GM23338 (cell line): ENCODE results near the gene SLC9A9. TPM values are rescaled to one million over a fixed set of nuclear protein-coding genes. Genes with fewer than 3 reads are reported as not detected.

Source experiments
- ATAC-seq: fragments of 200-7000 bp; cut with Tn5 transposase; 3 replicates; pipeline ENCODE4 v1.9.1; 2020
- DNase-seq: peaks from one replicate; pipeline ENCODE4 v3.0.0-alpha.2; 2015; ENCODE audit warnings: low spot score
- H2AFZ ChIP-seq: fragments of 200-600 bp; sonication (generic); 2 replicates; pipeline ENCODE4 v1.8.0; 2016; ENCODE audit warnings: antibody characterized with exemption, mild to moderate bottlenecking, moderate library complexity
- H3F3A ChIP-seq: fragments of 200-600 bp; sonication (generic); replicated peaks from 2 replicates; pipeline ENCODE4 v1.8.0; 2017; ENCODE audit warnings: antibody characterized with exemption, mixed run types, low read depth
- H3K27ac ChIP-seq: fragments of 200-600 bp; sonication (generic); 2 replicates; pipeline ENCODE4 v1.6.1; 2016; ENCODE audit warnings: low read depth
- H3K27me3 ChIP-seq: fragments of 200-600 bp; sonication (generic); 2 replicates; pipeline ENCODE4 v1.8.0; 2016; ENCODE audit warnings: mild to moderate bottlenecking, mixed run types, moderate library complexity; ENCODE audit not compliant: insufficient read depth
- H3K36me3 ChIP-seq: fragments of 200-600 bp; sonication (generic); 2 replicates; pipeline ENCODE4 v1.8.0; 2016; ENCODE audit warnings: mild to moderate bottlenecking; ENCODE audit not compliant: insufficient read depth
- H3K4me1 ChIP-seq: fragments of 200-600 bp; sonication (generic); 2 replicates; pipeline ENCODE4 v1.8.0; 2016; ENCODE audit warnings: mild to moderate bottlenecking, moderate library complexity; ENCODE audit not compliant: insufficient read depth
- H3K4me2 ChIP-seq: fragments of 200-600 bp; sonication (generic); 2 replicates; pipeline ENCODE4 v1.7.1; 2017; ENCODE audit warnings: mixed run types
- H3K4me3 ChIP-seq: fragments of 200-600 bp; sonication (generic); 2 replicates; pipeline ENCODE4 v1.6.1; 2016; ENCODE audit warnings: mixed run types
- H3K79me2 ChIP-seq: fragments of 200-600 bp; sonication (generic); replicated peaks from 2 replicates; pipeline ENCODE4 v1.8.0; 2017; ENCODE audit warnings: mild to moderate bottlenecking; ENCODE audit not compliant: insufficient read depth
- H3K9me2 ChIP-seq: fragments of 200-600 bp; sonication (generic); 2 replicates; pipeline ENCODE4 v1.8.0; 2017; ENCODE audit not compliant: insufficient read depth
- H4K20me1 ChIP-seq: fragments of 200-600 bp; sonication (generic); replicated peaks from 2 replicates; pipeline ENCODE4 v1.8.0; 2017; ENCODE audit warnings: mild to moderate bottlenecking; ENCODE audit not compliant: insufficient read depth
- H3K27ac Mint-ChIP-seq: 2 replicates; pipeline ENCODE4 v1.8.0; 2020; ENCODE audit warnings: inconsistent platforms, mild to moderate bottlenecking, moderate library complexity, mixed read lengths
- H3K27me3 Mint-ChIP-seq: 3 replicates; pipeline ENCODE4 v1.8.0; 2022; ENCODE audit warnings: low read depth, mild to moderate bottlenecking, moderate library complexity, mixed read lengths, inconsistent platforms; ENCODE audit not compliant: insufficient read depth, poor library complexity
- H3K36me3 Mint-ChIP-seq: 3 replicates; pipeline ENCODE4 v1.8.0; 2021; ENCODE audit warnings: low read depth, mild to moderate bottlenecking, inconsistent platforms, moderate library complexity, mixed read lengths
- H3K4me1 Mint-ChIP-seq: 3 replicates; pipeline ENCODE4 v1.8.0; 2020; ENCODE audit warnings: mild to moderate bottlenecking, inconsistent platforms, mixed read lengths
- H3K4me3 Mint-ChIP-seq: 3 replicates; pipeline ENCODE4 v1.8.0; 2021; ENCODE audit warnings: moderate library complexity, mild to moderate bottlenecking, inconsistent platforms, mixed read lengths
- H3K9me3 Mint-ChIP-seq: 3 replicates; pipeline ENCODE4 v1.8.0; 2020; ENCODE audit warnings: moderate library complexity, mild to moderate bottlenecking, inconsistent platforms, mixed read lengths
- CREB1 ChIP-seq: fragments of 250-450 bp; sonication (Bioruptor Pico); IDR thresholded peaks from 2 replicates; pipeline ENCODE4 v1.5.0; 2020; ENCODE audit warnings: low read depth, mild to moderate bottlenecking, moderate library complexity
- JUNB ChIP-seq: IDR thresholded peaks from one replicate; pipeline ENCODE4 v1.6.1; 2016; ENCODE audit warnings: antibody characterized with exemption; ENCODE audit not compliant: unreplicated experiment
- NANOG ChIP-seq: IDR thresholded peaks from 2 replicates; pipeline ENCODE4 v1.6.1; 2016; ENCODE audit warnings: antibody characterized with exemption, borderline replicate concordance
- POLR2AphosphoS5 ChIP-seq: IDR thresholded peaks from 2 replicates; pipeline ENCODE4 v1.6.1; 2016; ENCODE audit warnings: antibody characterized with exemption, low read depth
- ZNF114 ChIP-seq: fragments of 250-450 bp; sonication (Bioruptor Pico); IDR thresholded peaks from 2 replicates; pipeline ENCODE4 v1.5.0; 2020; ENCODE audit warnings: mild to moderate bottlenecking, moderate library complexity
- ZNF331 ChIP-seq: fragments of 250-450 bp; sonication (Bioruptor Pico); IDR thresholded peaks from 2 replicates; pipeline ENCODE4 v1.5.0; 2020; ENCODE audit warnings: low read depth, mild to moderate bottlenecking, moderate library complexity
- polyA plus RNA-seq: library from polyadenylated mRNA; unstranded; fragments of >200 nt; fragmentation: Nextera tagmentation; extraction: Ambion mirVana; gene quantifications from 2 replicates; pipeline ENCODE4 v1.2.1, GENCODE V29; 2016
- total RNA-seq: library from RNA; depleted of rRNA; stranded (reverse); fragments of >200 nt; shearing (Covaris generic); gene quantifications from 2 replicates; pipeline ENCODE4 v1.2.3, GENCODE V29; 2014
- TF ChIP-seq, protein P1 (sequence below): fragments of 250-450 bp; sonication (Bioruptor Pico); IDR thresholded peaks from 2 replicates; pipeline ENCODE4 v1.5.0; 2020; ENCODE audit warnings: mild to moderate bottlenecking, moderate library complexity
- TF ChIP-seq, protein P2 (sequence below): IDR thresholded peaks from 2 replicates; pipeline ENCODE4 v1.6.1; 2016; ENCODE audit warnings: antibody characterized with exemption
- TF ChIP-seq, protein P3 (sequence below): IDR thresholded peaks from one replicate; pipeline ENCODE4 v1.6.1; 2018; ENCODE audit warnings: antibody characterized with exemption; ENCODE audit not compliant: unreplicated experiment

SLC9A9 gene
- total and polyA plus RNA-seq, 2 experiments from 2014 or later: 1.3 to 1.6 TPM

DNA sequence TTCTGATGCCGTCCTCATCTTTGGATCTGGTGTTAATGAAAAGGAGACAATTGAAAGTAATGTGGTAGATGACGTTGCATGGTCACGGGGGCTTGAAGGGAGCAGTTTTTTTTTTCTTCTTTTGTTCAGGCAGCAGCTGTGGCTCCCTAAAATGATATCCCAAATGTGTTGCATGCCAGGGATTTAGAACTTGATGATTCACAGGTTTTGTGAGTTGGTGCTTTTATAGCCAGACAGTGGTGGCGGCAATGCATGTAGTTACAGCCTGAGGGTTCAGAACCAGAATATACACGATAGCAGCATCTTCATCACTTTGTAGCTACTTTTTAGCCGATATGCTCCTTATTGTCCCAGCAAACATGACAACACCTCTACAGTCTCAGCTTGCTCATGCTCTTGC is 595.3 kb downstream of the SLC9A9 start:
- Histone ChIP-seq H3K9me2 (peaks cover 11% of the 10 kb centered on the region; the same call in 1 of the 2 replicates), H3K4me2 (no peak overlapping the region), H3K36me3 (no peaks in the 10 kb centered on the region), H3K79me2 (no peaks in the 10 kb centered on the region), H3K27ac (no peak overlapping the region), H3K4me3 (no peak overlapping the region), H4K20me1 (no peaks in the 10 kb centered on the region), H2AFZ (no peak overlapping the region), H3F3A (no peaks in the 10 kb centered on the region), H3K27me3 (no peaks in the 10 kb centered on the region), H3K4me1 (no peaks in the 10 kb centered on the region)
- no peaks in the 10 kb centered on the region for H3K4me1 Mint-ChIP-seq
- no peaks in the 10 kb centered on the region for H3K27me3 Mint-ChIP-seq
- no peak overlapping the region for H3K27ac Mint-ChIP-seq
- no peak overlapping the region for H3K4me3 Mint-ChIP-seq
- no peak for DNase-seq
- H3K36me3 Mint-ChIP-seq: no peaks in the 10 kb centered on the region
- ATAC-seq: no peak
- no peak for TF ChIP-seq POLR2AphosphoS5
- no peak for TF ChIP-seq NANOG
- TF ChIP-seq, protein P1, sequence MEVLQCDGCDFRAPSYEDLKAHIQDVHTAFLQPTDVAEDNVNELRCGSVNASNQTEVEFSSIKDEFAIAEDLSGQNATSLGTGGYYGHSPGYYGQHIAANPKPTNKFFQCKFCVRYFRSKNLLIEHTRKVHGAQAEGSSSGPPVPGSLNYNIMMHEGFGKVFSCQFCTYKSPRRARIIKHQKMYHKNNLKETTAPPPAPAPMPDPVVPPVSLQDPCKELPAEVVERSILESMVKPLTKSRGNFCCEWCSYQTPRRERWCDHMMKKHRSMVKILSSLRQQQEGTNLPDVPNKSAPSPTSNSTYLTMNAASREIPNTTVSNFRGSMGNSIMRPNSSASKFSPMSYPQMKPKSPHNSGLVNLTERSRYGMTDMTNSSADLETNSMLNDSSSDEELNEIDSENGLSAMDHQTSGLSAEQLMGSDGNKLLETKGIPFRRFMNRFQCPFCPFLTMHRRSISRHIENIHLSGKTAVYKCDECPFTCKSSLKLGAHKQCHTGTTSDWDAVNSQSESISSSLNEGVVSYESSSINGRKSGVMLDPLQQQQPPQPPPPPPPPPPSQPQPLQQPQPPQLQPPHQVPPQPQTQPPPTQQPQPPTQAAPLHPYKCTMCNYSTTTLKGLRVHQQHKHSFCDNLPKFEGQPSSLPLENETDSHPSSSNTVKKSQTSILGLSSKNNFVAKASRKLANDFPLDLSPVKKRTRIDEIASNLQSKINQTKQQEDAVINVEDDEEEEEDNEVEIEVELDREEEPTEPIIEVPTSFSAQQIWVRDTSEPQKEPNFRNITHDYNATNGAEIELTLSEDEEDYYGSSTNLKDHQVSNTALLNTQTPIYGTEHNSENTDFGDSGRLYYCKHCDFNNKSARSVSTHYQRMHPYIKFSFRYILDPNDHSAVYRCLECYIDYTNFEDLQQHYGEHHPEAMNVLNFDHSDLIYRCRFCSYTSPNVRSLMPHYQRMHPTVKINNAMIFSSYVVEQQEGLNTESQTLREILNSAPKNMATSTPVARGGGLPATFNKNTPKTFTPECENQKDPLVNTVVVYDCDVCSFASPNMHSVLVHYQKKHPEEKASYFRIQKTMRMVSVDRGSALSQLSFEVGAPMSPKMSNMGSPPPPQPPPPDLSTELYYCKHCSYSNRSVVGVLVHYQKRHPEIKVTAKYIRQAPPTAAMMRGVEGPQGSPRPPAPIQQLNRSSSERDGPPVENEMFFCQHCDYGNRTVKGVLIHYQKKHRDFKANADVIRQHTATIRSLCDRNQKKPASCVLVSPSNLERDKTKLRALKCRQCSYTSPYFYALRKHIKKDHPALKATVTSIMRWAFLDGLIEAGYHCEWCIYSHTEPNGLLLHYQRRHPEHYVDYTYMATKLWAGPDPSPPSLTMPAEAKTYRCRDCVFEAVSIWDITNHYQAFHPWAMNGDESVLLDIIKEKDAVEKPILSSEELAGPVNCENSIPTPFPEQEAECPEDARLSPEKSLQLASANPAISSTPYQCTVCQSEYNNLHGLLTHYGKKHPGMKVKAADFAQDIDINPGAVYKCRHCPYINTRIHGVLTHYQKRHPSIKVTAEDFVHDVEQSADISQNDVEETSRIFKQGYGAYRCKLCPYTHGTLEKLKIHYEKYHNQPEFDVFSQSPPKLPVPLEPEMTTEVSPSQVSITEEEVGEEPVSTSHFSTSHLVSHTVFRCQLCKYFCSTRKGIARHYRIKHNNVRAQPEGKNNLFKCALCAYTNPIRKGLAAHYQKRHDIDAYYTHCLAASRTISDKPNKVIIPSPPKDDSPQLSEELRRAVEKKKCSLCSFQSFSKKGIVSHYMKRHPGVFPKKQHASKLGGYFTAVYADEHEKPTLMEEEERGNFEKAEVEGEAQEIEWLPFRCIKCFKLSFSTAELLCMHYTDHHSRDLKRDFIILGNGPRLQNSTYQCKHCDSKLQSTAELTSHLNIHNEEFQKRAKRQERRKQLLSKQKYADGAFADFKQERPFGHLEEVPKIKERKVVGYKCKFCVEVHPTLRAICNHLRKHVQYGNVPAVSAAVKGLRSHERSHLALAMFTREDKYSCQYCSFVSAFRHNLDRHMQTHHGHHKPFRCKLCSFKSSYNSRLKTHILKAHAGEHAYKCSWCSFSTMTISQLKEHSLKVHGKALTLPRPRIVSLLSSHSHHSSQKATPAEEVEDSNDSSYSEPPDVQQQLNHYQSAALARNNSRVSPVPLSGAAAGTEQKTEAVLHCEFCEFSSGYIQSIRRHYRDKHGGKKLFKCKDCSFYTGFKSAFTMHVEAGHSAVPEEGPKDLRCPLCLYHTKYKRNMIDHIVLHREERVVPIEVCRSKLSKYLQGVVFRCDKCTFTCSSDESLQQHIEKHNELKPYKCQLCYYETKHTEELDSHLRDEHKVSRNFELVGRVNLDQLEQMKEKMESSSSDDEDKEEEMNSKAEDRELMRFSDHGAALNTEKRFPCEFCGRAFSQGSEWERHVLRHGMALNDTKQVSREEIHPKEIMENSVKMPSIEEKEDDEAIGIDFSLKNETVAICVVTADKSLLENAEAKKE (CRISPR knock-in tag): no peak
- TF ChIP-seq, protein P2, sequence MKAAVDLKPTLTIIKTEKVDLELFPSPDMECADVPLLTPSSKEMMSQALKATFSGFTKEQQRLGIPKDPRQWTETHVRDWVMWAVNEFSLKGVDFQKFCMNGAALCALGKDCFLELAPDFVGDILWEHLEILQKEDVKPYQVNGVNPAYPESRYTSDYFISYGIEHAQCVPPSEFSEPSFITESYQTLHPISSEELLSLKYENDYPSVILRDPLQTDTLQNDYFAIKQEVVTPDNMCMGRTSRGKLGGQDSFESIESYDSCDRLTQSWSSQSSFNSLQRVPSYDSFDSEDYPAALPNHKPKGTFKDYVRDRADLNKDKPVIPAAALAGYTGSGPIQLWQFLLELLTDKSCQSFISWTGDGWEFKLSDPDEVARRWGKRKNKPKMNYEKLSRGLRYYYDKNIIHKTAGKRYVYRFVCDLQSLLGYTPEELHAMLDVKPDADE: no peak
- TF ChIP-seq ZNF331: no peak
- no peak for TF ChIP-seq CREB1 (CRISPR knock-in tag)
- TF ChIP-seq, protein P3, sequence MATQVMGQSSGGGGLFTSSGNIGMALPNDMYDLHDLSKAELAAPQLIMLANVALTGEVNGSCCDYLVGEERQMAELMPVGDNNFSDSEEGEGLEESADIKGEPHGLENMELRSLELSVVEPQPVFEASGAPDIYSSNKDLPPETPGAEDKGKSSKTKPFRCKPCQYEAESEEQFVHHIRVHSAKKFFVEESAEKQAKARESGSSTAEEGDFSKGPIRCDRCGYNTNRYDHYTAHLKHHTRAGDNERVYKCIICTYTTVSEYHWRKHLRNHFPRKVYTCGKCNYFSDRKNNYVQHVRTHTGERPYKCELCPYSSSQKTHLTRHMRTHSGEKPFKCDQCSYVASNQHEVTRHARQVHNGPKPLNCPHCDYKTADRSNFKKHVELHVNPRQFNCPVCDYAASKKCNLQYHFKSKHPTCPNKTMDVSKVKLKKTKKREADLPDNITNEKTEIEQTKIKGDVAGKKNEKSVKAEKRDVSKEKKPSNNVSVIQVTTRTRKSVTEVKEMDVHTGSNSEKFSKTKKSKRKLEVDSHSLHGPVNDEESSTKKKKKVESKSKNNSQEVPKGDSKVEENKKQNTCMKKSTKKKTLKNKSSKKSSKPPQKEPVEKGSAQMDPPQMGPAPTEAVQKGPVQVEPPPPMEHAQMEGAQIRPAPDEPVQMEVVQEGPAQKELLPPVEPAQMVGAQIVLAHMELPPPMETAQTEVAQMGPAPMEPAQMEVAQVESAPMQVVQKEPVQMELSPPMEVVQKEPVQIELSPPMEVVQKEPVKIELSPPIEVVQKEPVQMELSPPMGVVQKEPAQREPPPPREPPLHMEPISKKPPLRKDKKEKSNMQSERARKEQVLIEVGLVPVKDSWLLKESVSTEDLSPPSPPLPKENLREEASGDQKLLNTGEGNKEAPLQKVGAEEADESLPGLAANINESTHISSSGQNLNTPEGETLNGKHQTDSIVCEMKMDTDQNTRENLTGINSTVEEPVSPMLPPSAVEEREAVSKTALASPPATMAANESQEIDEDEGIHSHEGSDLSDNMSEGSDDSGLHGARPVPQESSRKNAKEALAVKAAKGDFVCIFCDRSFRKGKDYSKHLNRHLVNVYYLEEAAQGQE: no peak
- TF ChIP-seq JUNB: no peak
- no peak for TF ChIP-seq ZNF114 (CRISPR knock-in tag)
- H3K9me3 Mint-ChIP-seq: no peaks in the 10 kb centered on the region
